Progenitor cell of endocrine pancreas (in vitro differentiated cells): ENCODE measurements around the gene SIM1. TPM values are rescaled to one million over a fixed set of nuclear protein-coding genes. Genes with fewer than 3 reads are reported as not detected.

Source experiments
- DNase-seq: peaks from one replicate; pipeline ENCODE4 v3.0.0; 2021; ENCODE audit warnings: low spot score; ENCODE audit not compliant: unreplicated experiment
- H3K27ac Mint-ChIP-seq: 2 replicates; pipeline ENCODE4 v1.8.0; 2021; ENCODE audit warnings: mild to moderate bottlenecking, moderate library complexity, mixed read lengths
- H3K27me3 Mint-ChIP-seq: 2 replicates; pipeline ENCODE4 v1.8.0; 2021; ENCODE audit warnings: mixed read lengths
- H3K36me3 Mint-ChIP-seq: 2 replicates; pipeline ENCODE4 v1.8.0; 2022; ENCODE audit warnings: mixed read lengths; ENCODE audit not compliant: insufficient read depth
- H3K4me1 Mint-ChIP-seq: 2 replicates; pipeline ENCODE4 v1.8.0; 2021; ENCODE audit warnings: low read depth, mixed read lengths
- H3K4me3 Mint-ChIP-seq: 2 replicates; pipeline ENCODE4 v1.8.0; 2021; ENCODE audit warnings: low read depth, mild to moderate bottlenecking, moderate library complexity, mixed read lengths
- H3K9me3 Mint-ChIP-seq: 2 replicates; pipeline ENCODE4 v1.8.0; 2021; ENCODE audit warnings: low read depth, mixed read lengths
- total RNA-seq: library from RNA; stranded (reverse); gene quantifications from 2 replicates; pipeline ENCODE4 v1.2.1, GENCODE V29; 2021
- TF ChIP-seq, protein P1 (sequence below): fragments of 200-600 bp; sonication (generic); IDR thresholded peaks from one replicate; pipeline ENCODE4 v1.5.0; 2021; ENCODE audit warnings: antibody characterized with exemption, mild to moderate bottlenecking; ENCODE audit not compliant: unreplicated experiment

SIM1 gene
- total RNA-seq, 1 donor from 2014 or later, result 6.9 TPM

DNA sequence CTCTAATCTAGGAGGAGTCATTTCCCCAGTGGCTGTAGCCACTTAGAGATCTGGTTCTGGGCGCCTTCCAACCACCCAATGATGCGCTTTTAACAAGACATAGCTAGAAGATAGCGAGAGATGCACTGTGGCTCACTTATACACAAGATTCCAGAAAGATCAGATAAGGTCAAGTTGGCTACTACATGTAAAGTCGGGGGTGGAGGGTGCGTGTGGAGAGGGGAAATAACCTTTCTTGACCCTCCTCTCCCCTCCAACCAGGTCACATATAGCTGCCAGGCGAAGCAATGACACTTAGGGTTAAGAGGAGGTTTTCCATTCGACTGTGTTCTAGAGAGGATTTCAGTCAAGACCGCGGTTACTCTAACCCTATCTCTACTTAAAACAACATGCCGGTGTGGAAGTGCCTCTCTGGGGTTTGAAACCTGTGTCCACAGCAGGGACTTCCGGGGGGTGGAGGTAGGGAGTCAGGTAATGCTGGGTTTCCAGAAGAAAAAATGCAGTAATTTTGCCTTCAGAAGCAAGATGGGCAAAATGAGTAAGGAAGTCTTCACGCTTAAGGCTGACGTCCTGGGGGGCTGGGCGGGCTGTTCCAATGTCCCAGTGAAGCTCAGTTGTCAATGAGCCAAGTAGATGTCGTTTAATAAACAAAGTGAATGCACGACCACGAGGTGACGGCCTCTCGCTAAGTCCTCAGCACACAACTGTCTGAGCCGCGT is 1.8 kb upstream of the SIM1 start:
- Mint-ChIP-seq H3K27ac (no peak overlapping the region), H3K9me3 (no peaks in the 10 kb centered on the region), H3K36me3 (no peaks in the 10 kb centered on the region), H3K27me3 (peaks cover 92% of the 10 kb centered on the region), H3K4me3 (peak overlapping the region; percentile 0), H3K4me1 (peaks cover 11% of the 10 kb centered on the region)
- TF ChIP-seq, protein P1, sequence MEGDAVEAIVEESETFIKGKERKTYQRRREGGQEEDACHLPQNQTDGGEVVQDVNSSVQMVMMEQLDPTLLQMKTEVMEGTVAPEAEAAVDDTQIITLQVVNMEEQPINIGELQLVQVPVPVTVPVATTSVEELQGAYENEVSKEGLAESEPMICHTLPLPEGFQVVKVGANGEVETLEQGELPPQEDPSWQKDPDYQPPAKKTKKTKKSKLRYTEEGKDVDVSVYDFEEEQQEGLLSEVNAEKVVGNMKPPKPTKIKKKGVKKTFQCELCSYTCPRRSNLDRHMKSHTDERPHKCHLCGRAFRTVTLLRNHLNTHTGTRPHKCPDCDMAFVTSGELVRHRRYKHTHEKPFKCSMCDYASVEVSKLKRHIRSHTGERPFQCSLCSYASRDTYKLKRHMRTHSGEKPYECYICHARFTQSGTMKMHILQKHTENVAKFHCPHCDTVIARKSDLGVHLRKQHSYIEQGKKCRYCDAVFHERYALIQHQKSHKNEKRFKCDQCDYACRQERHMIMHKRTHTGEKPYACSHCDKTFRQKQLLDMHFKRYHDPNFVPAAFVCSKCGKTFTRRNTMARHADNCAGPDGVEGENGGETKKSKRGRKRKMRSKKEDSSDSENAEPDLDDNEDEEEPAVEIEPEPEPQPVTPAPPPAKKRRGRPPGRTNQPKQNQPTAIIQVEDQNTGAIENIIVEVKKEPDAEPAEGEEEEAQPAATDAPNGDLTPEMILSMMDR, result no peak
- DNase-seq, result no peak

DNA sequence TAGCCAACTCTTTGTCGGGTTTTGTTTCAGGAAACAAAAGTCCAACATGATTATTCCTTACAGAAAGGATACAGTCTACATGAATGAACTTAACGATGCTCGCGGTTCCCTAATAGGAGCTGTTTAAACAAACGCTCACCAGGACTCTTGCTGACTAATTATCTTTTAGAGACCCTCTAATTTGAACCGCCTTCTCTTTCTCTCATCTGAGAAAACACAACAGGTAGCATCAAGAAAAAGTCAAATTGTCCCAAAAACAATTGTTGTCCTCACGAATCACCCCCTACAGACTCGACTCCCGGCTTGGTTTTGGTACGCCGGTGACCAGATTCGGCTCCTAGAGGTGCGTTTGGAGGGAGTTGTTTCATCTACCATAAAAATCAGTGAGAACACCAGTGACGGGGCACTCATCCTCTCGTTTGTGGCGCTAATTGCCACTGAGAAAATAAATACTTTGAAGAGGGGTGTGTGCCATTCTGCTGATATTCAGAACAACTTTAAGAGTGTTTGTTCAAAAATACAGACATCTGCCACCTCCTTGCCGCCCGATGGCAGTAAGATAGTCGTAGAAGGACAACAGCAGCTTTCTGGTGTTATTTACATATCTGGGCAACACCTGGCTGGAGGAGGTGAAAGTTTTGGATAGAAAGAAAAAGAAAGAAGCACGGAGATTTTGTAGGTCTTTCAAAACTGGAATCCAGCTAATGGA is 1.1 kb upstream of the SIM1 start:
- Mint-ChIP-seq H3K27ac (peak overlapping the region; percentile 41), H3K4me3 (peak overlapping the region; percentile 72), H3K9me3 (no peaks in the 10 kb centered on the region), H3K27me3 (peaks cover 92% of the 10 kb centered on the region), H3K36me3 (no peaks in the 10 kb centered on the region), H3K4me1 (peaks cover 8% of the 10 kb centered on the region)
- DNase-seq, result no peak
- TF ChIP-seq, protein P1, result no peak

DNA sequence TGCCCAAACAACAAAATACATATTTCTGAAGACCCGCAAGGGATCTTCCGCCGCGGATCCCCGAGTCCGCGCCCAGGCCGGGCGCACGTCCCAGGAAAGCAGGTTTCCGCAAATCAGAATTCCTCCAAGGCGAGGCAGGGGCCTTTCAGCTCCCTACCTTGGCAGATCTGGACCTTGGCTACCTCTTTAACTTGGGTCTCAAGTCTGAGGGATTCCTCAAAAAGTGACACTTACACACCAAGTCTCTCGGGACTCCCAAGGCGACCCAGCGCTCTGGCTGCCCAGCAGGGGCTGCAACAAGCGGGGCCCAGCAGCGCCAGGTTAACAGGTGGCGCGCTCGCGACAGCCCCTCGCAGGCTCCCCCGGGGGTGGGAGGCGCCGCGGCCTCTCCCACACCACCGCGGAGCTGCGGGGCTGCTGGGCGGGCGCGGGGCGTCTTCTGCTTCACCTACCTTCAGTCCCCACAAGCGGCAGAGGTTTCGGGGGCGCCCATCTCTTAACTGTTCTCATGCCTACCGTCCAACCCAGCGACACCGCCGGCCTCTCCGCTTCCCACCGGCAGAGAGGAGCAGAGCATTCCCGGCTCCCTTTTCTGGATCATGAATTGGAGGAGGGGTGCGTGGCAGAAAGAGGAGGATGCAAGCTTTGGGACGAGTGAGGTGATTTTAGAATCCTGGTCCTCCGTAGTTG is 414 bp downstream of the SIM1 start:
- Mint-ChIP-seq H3K4me3 (peak overlapping the region; percentile 72), H3K27me3 (peaks cover 93% of the 10 kb centered on the region), H3K4me1 (peaks cover 5% of the 10 kb centered on the region), H3K36me3 (no peaks in the 10 kb centered on the region), H3K9me3 (no peaks in the 10 kb centered on the region), H3K27ac (peak overlapping the region; percentile 65)
- no peak for DNase-seq
- TF ChIP-seq, protein P1, result peak; percentile 37

DNA sequence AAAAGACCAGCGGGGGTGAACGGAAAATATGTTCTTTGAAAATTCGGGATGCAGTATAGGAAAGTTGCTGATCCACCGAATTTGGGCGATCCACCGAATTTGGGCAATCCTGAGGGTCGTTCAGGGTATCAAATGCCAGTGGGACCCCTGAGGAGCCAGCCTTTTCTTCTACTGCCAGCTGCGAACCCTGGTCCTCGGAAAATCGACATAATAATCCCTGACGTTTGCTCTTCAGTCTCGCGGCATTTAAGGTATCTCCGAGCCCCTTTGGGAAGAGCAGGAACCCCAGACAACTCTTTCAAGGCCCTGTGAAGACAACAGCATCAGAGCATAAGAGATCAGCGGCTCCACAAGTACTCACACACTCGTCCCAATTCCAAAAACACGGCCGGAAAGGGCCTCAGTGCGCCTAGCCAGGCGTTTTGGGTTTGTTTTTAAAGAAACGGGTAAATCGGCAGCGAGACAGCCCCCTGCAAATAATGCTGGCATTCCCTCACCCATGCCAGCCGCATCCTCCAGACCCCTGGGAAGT is 1.0 kb downstream of the SIM1 start:
- no peak for DNase-seq

More for the DNA sequence above, 1.0 kb downstream of the SIM1 start:
- H3K27ac Mint-ChIP-seq, result peak overlapping the region; percentile 65
- no peaks in the 10 kb centered on the region for H3K9me3 Mint-ChIP-seq
- no peaks in the 10 kb centered on the region for H3K36me3 Mint-ChIP-seq
- H3K4me1 Mint-ChIP-seq, result peaks cover 5% of the 10 kb centered on the region
- TF ChIP-seq, protein P1, result no peak
- peak overlapping the region; percentile 70 for H3K4me3 Mint-ChIP-seq
- H3K27me3 Mint-ChIP-seq, result peaks cover 93% of the 10 kb centered on the region
